Transverse colon (tissue), 4 donors: Measurements from ENCODE around the gene DNAJA4. TPM values are rescaled to one million over a fixed set of nuclear protein-coding genes. Genes with fewer than 3 reads are reported as not detected.

Source experiments
- DNase-seq: peaks from one replicate; pipeline ENCODE4 v3.0.0-alpha.2; 2019
- H3K27ac ChIP-seq, 4 donors: fragments of 200-600 bp; sonication (generic); 2 replicates each; pipeline ENCODE4 v1.5.1; 2016 to 2018; ENCODE audit warnings: inconsistent platforms in 4 of 4
- H3K27me3 ChIP-seq: fragments of 200-600 bp; sonication (generic); 2 replicates; pipeline ENCODE4 v1.5.1; 2017; ENCODE audit warnings: inconsistent platforms
- H3K36me3 ChIP-seq, 4 donors: fragments of 200-600 bp; sonication (generic); 2 replicates each; pipeline ENCODE4 v1.5.1; 2017 to 2019; ENCODE audit warnings: inconsistent platforms in 4 of 4
- H3K4me1 ChIP-seq, 4 donors: fragments of 200-600 bp; sonication (generic); 2 replicates each; pipeline ENCODE4 v1.5.1; 2017 to 2020; ENCODE audit warnings: inconsistent platforms in 4 of 4
- H3K4me3 ChIP-seq, 4 donors: fragments of 200-600 bp; sonication (generic); 1 replicate in 1 of 4; 2 replicates in 3 of 4; pipeline versions ENCODE4 v1.5.1 to v1.6.1; 2017 to 2019; ENCODE audit warnings: inconsistent platforms in 4 of 4
- H3K9me3 ChIP-seq, 2 donors: fragments of 200-600 bp; sonication (generic); 2 replicates each; pipeline ENCODE4 v1.5.1; 2017 to 2019; ENCODE audit warnings: inconsistent platforms in 2 of 2
- CTCF ChIP-seq, 5 experiments: fragments of 200-600 bp in 3 of 5; fragments of 450-650 bp in 2 of 5; sonication (generic) in 3 of 5; IDR thresholded peaks; 1 replicate in 2 of 5; 2 replicates in 3 of 5; pipeline ENCODE4 v1.5.1; 2016 to 2017; ENCODE audit warnings: antibody characterized with exemption in 5 of 5, inconsistent platforms in 3 of 5, mild to moderate bottlenecking in 2 of 5, moderate library complexity in 1 of 5
- EP300 ChIP-seq: sonication (generic); formaldehyde crosslinking; IDR thresholded peaks from one replicate; pipeline ENCODE4 v1.6.1; 2017; ENCODE audit warnings: antibody characterized with exemption, low read depth
- POLR2A ChIP-seq: fragments of 450-650 bp; IDR thresholded peaks from one replicate; pipeline ENCODE4 v1.6.1; 2016; ENCODE audit warnings: antibody characterized with exemption, mild to moderate bottlenecking, moderate library complexity
- POLR2AphosphoS5 ChIP-seq, 3 donors: sonication (generic); formaldehyde crosslinking; IDR thresholded peaks; one replicate each; pipeline ENCODE4 v1.6.1; 2016; ENCODE audit warnings: antibody characterized with exemption in 3 of 3
- whole genome bisulfite sequencing, 2 donors: methylation state at CpG; one replicate each; pipeline ENCODE4 v1.1.5; 2018; ENCODE audit warnings: low coverage in 1 of 2; 5-methylcytosine and 5-hydroxymethylcytosine counted together
- in situ Hi-C, 4 donors: fragments of 200-750 bp; cut with MboI; loops; one replicate each; pipeline versions ENCODE4 v1.15.0 to v1.15.1; 2017; ENCODE audit warnings: low sequenced_read_pairs in 3 of 4, low pct_ligation_motif_present in 1 of 4, low pct_unique_long_range_greater_than_20kb in 1 of 4
- intact Hi-C: fragments of 100-400 bp; cut with DNase I; formaldehyde crosslinking; loops from one replicate; pipeline ENCODE4 v1.15.1; 2023; ENCODE audit warnings: low total_unique reads
- total RNA-seq, 4 donors: library from RNA; depleted of rRNA; stranded (reverse); fragments of >200 nt; gene quantifications; one replicate each; pipeline ENCODE4 v1.1.0, GENCODE V29; 2016

DNAJA4 gene
- total RNA-seq, 4 donors from 2014 or later = 34.9 to 69.9 (median 42.5) TPM

GRCh38 chr15:78228356-78228996, 35.9 kb upstream of the DNAJA4 start:
- no peaks in the 10 kb centered on the region for H3K9me3 ChIP-seq
- H3K27me3 ChIP-seq = no peaks in the 10 kb centered on the region
- no peak overlapping the region for H3K4me3 ChIP-seq
- WGBS, 2 donors = 80 to 83% methylated on average over 3 to 8 of the region's 8 CpGs
- no peaks in the 10 kb centered on the region for H3K36me3 ChIP-seq
- no peak overlapping the region for H3K27ac ChIP-seq
- in situ Hi-C loops (loop anchor here (25.0 kb wide), 2 partner anchors 116 to 266 kb away; no protein-coding TSS in a partner anchor), intact Hi-C loops (no loop called here)
- no peak for DNase-seq
- H3K4me1 ChIP-seq = no peaks in the 10 kb centered on the region
- TF ChIP-seq POLR2AphosphoS5 (IDR thresholded peaks at IDR 0.05) (no peak), EP300 (no peak), CTCF (IDR thresholded peaks at IDR 0.05) (no peak), POLR2A (no peak)

GRCh38 chr15:78229431-78230406, 34.6 kb upstream of the DNAJA4 start:
- Histone ChIP-seq H3K27me3 (no peaks in the 10 kb centered on the region), H3K27ac (no peak overlapping the region), H3K36me3 (no peaks in the 10 kb centered on the region), H3K9me3 (no peaks in the 10 kb centered on the region), H3K4me1 (no peaks in the 10 kb centered on the region), H3K4me3 (no peak overlapping the region)
- intact Hi-C loops = no loop called here
- TF ChIP-seq POLR2A (no peak), POLR2AphosphoS5 (IDR thresholded peaks at IDR 0.05) (no peak), CTCF (IDR thresholded peaks at IDR 0.05) (no peak), EP300 (no peak)
- no peak for DNase-seq
- WGBS, 2 donors = 84% methylated on average over 15 of the region's 17 CpGs; no CpG with 5 or more reads in 1 of the 2 donors
- in situ Hi-C loops = loop anchor here (25.0 kb wide), 2 partner anchors 117 to 267 kb away; no protein-coding TSS in a partner anchor

GRCh38 chr15:78232951-78233350, 31.4 kb upstream of the DNAJA4 start:
- Histone ChIP-seq H3K36me3 (no peaks in the 10 kb centered on the region), H3K27me3 (no peaks in the 10 kb centered on the region), H3K27ac (no peak overlapping the region), H3K9me3 (no peaks in the 10 kb centered on the region), H3K4me3 (no peak overlapping the region), H3K4me1 (no peaks in the 10 kb centered on the region)
- intact Hi-C loops = no loop called here
- in situ Hi-C loops = loop anchor here (25.0 kb wide), 2 partner anchors 121 to 271 kb away; no protein-coding TSS in a partner anchor
- no peak for DNase-seq
- no peak for TF ChIP-seq POLR2AphosphoS5 (IDR thresholded peaks at IDR 0.05)
- TF ChIP-seq CTCF (IDR thresholded peaks at IDR 0.05) = no peak
- TF ChIP-seq POLR2A = no peak
- no peak for TF ChIP-seq EP300
- WGBS, 2 donors = 75% methylated on average over 5 of the region's 5 CpGs; no CpG with 5 or more reads in 1 of the 2 donors

- TF ChIP-seq EP300 (no peak), CTCF (IDR thresholded peaks at IDR 0.05) (no peak), POLR2AphosphoS5 (IDR thresholded peaks at IDR 0.05) (no peak), POLR2A (no peak)
- Histone ChIP-seq H3K9me3 (no peaks in the 10 kb centered on the region), H3K4me3 (no peak overlapping the region), H3K27ac (no peak overlapping the region), H3K4me1 (no peaks in the 10 kb centered on the region), H3K36me3 (no peaks in the 10 kb centered on the region), H3K27me3 (no peaks in the 10 kb centered on the region)
- in situ Hi-C loops (loop anchor here (25.0 kb wide), 2 partner anchors 121 to 271 kb away; no protein-coding TSS in a partner anchor), intact Hi-C loops (no loop called here)
- 76% methylated on average over 11 of the region's 11 CpGs; no CpG with 5 or more reads in 1 of the 2 donors for WGBS, 2 donors
- no peak for DNase-seq
Observed at GRCh38 chr15:78233496-78233895, 30.9 kb upstream of the DNAJA4 start.
